Endodermal cell (in vitro differentiated cells): Measurements from ENCODE around the gene TPT1. TPM values are rescaled to one million over a fixed set of nuclear protein-coding genes. Genes with fewer than 3 reads are reported as not detected.

Experiments
- DNase-seq: peaks from one replicate; pipeline ENCODE4 v3.0.0-alpha.2; 2017
- H3K27ac ChIP-seq: 2 replicates; pipeline ENCODE4 v1.5.1; 2013; ENCODE audit warnings: mild to moderate bottlenecking, low read depth, low read length, moderate library complexity
- H3K27me3 ChIP-seq: 2 replicates; pipeline ENCODE4 v1.6.1; 2013; ENCODE audit warnings: mild to moderate bottlenecking, low read length, moderate library complexity; ENCODE audit not compliant: insufficient read depth, control insufficient read depth, poor library complexity, severe bottlenecking
- H3K36me3 ChIP-seq: 2 replicates; pipeline ENCODE4 v1.7.0; 2013; ENCODE audit warnings: mild to moderate bottlenecking, low read length, moderate library complexity; ENCODE audit not compliant: control insufficient read depth, insufficient read depth
- H3K4me1 ChIP-seq: one replicate; pipeline ENCODE4 v1.7.0; 2013; ENCODE audit warnings: low read length; ENCODE audit not compliant: control insufficient read depth, insufficient read depth
- H3K4me3 ChIP-seq: 2 replicates; pipeline ENCODE4 v1.5.1; 2013; ENCODE audit warnings: mild to moderate bottlenecking, low read length, moderate library complexity
- H3K9ac ChIP-seq: 2 replicates; pipeline ENCODE4 v1.6.1; 2013; ENCODE audit warnings: mild to moderate bottlenecking, low read length, moderate library complexity; ENCODE audit not compliant: poor library complexity, severe bottlenecking; ENCODE audit errors: extremely low read depth
- H3K9me3 ChIP-seq: 2 replicates; pipeline ENCODE4 v1.6.1; 2013; ENCODE audit warnings: mild to moderate bottlenecking, low read length, moderate library complexity; ENCODE audit not compliant: control insufficient read depth
- H3K27ac Mint-ChIP-seq: 2 replicates; pipeline ENCODE4 v1.8.0; 2020; ENCODE audit warnings: mixed read lengths
- H3K27me3 Mint-ChIP-seq: 2 replicates; pipeline ENCODE4 v1.8.0; 2021; ENCODE audit warnings: mild to moderate bottlenecking, mixed read lengths; ENCODE audit not compliant: insufficient read depth
- H3K36me3 Mint-ChIP-seq: 2 replicates; pipeline ENCODE4 v1.8.0; 2020; ENCODE audit warnings: low read depth, mixed read lengths
- H3K4me1 Mint-ChIP-seq: 2 replicates; pipeline ENCODE4 v1.8.0; 2020; ENCODE audit warnings: mixed read lengths
- H3K4me3 Mint-ChIP-seq: 2 replicates; pipeline ENCODE4 v1.8.0; 2020; ENCODE audit warnings: mild to moderate bottlenecking, moderate library complexity, mixed read lengths
- H3K9me3 Mint-ChIP-seq: 2 replicates; pipeline ENCODE4 v1.8.0; 2020; ENCODE audit warnings: mild to moderate bottlenecking, mixed read lengths
- CTCF ChIP-seq: fragments of 200-600 bp; sonication (generic); conservative IDR thresholded peaks from 2 replicates; pipeline ENCODE4 v1.5.0; 2021; ENCODE audit warnings: antibody characterized with exemption, mild to moderate bottlenecking
- WGBS, 2 experiments: methylation state at CpG; one replicate each; pipeline versions ENCODE4 v1.1.5 to v1.1.7; 2013; ENCODE audit warnings: missing lambda C conversion rate in 2 of 2, mixed read lengths in 1 of 2; ENCODE audit not compliant: insufficient coverage in 1 of 2, insufficient read length in 1 of 2; 5-methylcytosine and 5-hydroxymethylcytosine counted together
- total RNA-seq, 2 donors: library from RNA; stranded (reverse); fragmentation: NEBNext Ultra II Directional in 1 of 2; extraction: Animal tissue kit (Norgen Biotek cat#: 25700) in 1 of 2; gene quantifications; 2 replicates in 1 of 2; 3 replicates in 1 of 2; pipeline ENCODE4 v1.2.1, GENCODE V29; 2021

Gene TPT1
- total RNA-seq, 2 donors from 2014 or later = 2,192 to 2,586 TPM

DNA sequence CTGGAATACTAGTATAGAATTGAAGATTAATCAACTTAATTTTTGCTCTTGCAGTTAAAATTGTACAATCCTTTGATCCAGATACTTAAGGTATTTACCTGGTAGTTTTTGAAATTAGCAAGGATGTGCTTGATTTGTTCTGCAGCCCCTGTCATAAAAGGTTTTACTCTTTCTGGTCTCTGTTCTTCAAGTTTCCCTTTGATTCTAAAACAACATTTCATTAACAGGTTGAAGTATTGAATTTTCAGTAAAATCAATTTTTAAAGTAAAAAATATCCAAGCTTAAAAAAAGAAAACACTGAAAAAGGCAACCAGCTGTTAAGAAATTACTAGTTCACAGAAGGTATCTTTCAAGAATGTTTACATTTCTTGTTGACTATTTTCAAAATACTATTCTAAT, 1.6 kb downstream of the TPT1 start:
- Mint-ChIP-seq H3K36me3 (peaks cover 60% of the 10 kb centered on the region), H3K9me3 (no peaks in the 10 kb centered on the region), H3K4me3 (peak overlapping the region; percentile 97), H3K4me1 (peaks cover 39% of the 10 kb centered on the region), H3K27me3 (no peaks in the 10 kb centered on the region), H3K27ac (peak overlapping the region; percentile 81)
- no peak for TF ChIP-seq CTCF
- H3K36me3 ChIP-seq = peaks cover 61% of the 10 kb centered on the region
- no peaks in the 10 kb centered on the region for H3K4me1 ChIP-seq
- peak overlapping the region; percentile 98 for H3K9ac ChIP-seq
- no peaks in the 10 kb centered on the region for H3K27me3 ChIP-seq
- peak overlapping the region; percentile 100 for H3K4me3 ChIP-seq
- no peak overlapping the region for H3K27ac ChIP-seq
- no peak for DNase-seq
- H3K9me3 ChIP-seq = no peaks in the 10 kb centered on the region

GRCh38 chr13:45337803-45338202, 3.2 kb downstream of the TPT1 start:
- WGBS, 2 experiments = 90% methylated on average over 1 of the region's 1 CpG; no CpG with 5 or more reads in 1 of the 2 experiments
- no peaks in the 10 kb centered on the region for H3K9me3 ChIP-seq
- H3K27me3 ChIP-seq = no peaks in the 10 kb centered on the region
- H3K36me3 Mint-ChIP-seq = peaks cover 61% of the 10 kb centered on the region
- peaks cover 5% of the 10 kb centered on the region for H3K4me1 ChIP-seq
- peaks cover 51% of the 10 kb centered on the region for H3K4me1 Mint-ChIP-seq
- H3K9ac ChIP-seq = no peak overlapping the region
- no peaks in the 10 kb centered on the region for H3K9me3 Mint-ChIP-seq
- H3K27ac Mint-ChIP-seq = no peak overlapping the region
- no peak overlapping the region for H3K27ac ChIP-seq
- peak overlapping the region; percentile 97 for H3K4me3 Mint-ChIP-seq
- no peak for DNase-seq
- peak overlapping the region; percentile 100 for H3K4me3 ChIP-seq
- no peaks in the 10 kb centered on the region for H3K27me3 Mint-ChIP-seq
- H3K36me3 ChIP-seq = peaks cover 65% of the 10 kb centered on the region
- TF ChIP-seq CTCF = no peak

DNA sequence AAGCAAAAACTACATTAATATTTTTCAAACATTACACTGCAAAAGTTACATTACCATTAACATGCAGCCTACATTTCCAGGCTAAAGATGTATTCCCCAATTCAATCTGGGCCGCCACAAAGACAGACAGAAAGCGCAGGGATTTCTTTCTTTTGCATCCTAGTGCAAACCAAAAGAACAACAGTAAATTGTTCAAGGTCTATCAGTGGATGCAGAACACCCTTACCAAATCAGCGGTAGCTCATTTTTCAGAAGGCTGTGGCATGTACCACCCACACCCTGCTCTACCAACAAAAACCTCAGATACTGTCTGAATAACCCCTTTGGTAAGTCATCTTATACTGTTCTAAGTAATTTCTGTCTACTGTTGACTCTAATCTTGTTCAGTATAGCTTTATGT, 3.6 kb downstream of the TPT1 start:
- Histone ChIP-seq H3K9me3 (no peaks in the 10 kb centered on the region), H3K36me3 (peaks cover 65% of the 10 kb centered on the region), H3K4me1 (peaks cover 5% of the 10 kb centered on the region), H3K27ac (no peak overlapping the region), H3K9ac (no peak overlapping the region), H3K27me3 (no peaks in the 10 kb centered on the region), H3K4me3 (peak overlapping the region; percentile 100)
- H3K4me3 Mint-ChIP-seq = no peak overlapping the region
- peaks cover 54% of the 10 kb centered on the region for H3K4me1 Mint-ChIP-seq
- no peak for TF ChIP-seq CTCF
- WGBS, 2 experiments = 96 to 98% methylated on average over 3 of the region's 3 CpGs
- no peak overlapping the region for H3K27ac Mint-ChIP-seq
- no peaks in the 10 kb centered on the region for H3K27me3 Mint-ChIP-seq
- H3K36me3 Mint-ChIP-seq = peaks cover 59% of the 10 kb centered on the region
- no peak for DNase-seq
- H3K9me3 Mint-ChIP-seq = no peaks in the 10 kb centered on the region
